Neural crest cell (in vitro differentiated cells): ENCODE measurements around the gene GCNT1. TPM values are rescaled to one million over a fixed set of nuclear protein-coding genes. Genes with fewer than 3 reads are reported as not detected.

Experiments used
- DNase-seq: peaks from one replicate; pipeline ENCODE4 v3.0.0; 2021; ENCODE audit warnings: low read depth, mixed read lengths, low spot score
- H3K27ac Mint-ChIP-seq: one replicate; pipeline ENCODE4 v1.8.0; 2021; ENCODE audit warnings: mild to moderate bottlenecking, mixed read lengths; ENCODE audit not compliant: unreplicated experiment
- H3K27me3 Mint-ChIP-seq: 2 replicates; pipeline ENCODE4 v1.8.0; 2021; ENCODE audit warnings: low read depth, mild to moderate bottlenecking, mixed read lengths
- H3K36me3 Mint-ChIP-seq: 2 replicates; pipeline ENCODE4 v1.8.0; 2021; ENCODE audit warnings: low read depth, mild to moderate bottlenecking, mixed read lengths
- H3K4me1 Mint-ChIP-seq: 2 replicates; pipeline ENCODE4 v1.8.0; 2021; ENCODE audit warnings: mixed read lengths
- H3K4me3 Mint-ChIP-seq: one replicate; pipeline ENCODE4 v1.8.0; 2021; ENCODE audit warnings: mild to moderate bottlenecking, mixed read lengths
- H3K9me3 Mint-ChIP-seq: 2 replicates; pipeline ENCODE4 v1.8.0; 2021; ENCODE audit warnings: mixed read lengths
- total RNA-seq: library from RNA; stranded (reverse); gene quantifications from 2 replicates; pipeline ENCODE4 v1.2.1, GENCODE V29; 2021
- TF ChIP-seq, protein P1 (sequence below): fragments of 200-600 bp; sonication (generic); conservative IDR thresholded peaks from 2 replicates; pipeline ENCODE4 v1.5.0; 2021; ENCODE audit warnings: antibody characterized with exemption, mild to moderate bottlenecking

The GCNT1 gene
- total RNA-seq, 1 donor from 2014 or later, result 1.6 TPM

DNA sequence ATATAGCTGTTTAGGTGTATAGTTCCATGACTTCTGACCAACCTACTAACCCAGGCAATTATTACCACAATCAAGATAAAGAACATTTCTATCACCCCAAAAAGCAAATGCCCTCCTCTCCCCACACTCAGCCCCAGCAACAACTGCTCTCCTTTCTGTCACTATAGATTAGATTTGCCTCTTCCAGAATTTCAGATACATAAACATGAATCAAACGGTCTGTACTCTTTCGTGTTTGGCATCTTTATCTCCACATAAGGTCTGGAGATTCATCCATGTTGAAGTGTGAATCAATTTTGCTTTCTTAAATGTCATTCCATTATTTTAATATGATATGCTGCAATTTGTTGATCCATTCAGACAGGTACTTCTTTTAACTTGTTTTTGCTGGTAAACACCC lies 10.5 kb upstream of the GCNT1 start:
- no peak for DNase-seq
- H3K36me3 Mint-ChIP-seq, result no peaks in the 10 kb centered on the region
- no peaks in the 10 kb centered on the region for H3K9me3 Mint-ChIP-seq
- TF ChIP-seq, protein P1, sequence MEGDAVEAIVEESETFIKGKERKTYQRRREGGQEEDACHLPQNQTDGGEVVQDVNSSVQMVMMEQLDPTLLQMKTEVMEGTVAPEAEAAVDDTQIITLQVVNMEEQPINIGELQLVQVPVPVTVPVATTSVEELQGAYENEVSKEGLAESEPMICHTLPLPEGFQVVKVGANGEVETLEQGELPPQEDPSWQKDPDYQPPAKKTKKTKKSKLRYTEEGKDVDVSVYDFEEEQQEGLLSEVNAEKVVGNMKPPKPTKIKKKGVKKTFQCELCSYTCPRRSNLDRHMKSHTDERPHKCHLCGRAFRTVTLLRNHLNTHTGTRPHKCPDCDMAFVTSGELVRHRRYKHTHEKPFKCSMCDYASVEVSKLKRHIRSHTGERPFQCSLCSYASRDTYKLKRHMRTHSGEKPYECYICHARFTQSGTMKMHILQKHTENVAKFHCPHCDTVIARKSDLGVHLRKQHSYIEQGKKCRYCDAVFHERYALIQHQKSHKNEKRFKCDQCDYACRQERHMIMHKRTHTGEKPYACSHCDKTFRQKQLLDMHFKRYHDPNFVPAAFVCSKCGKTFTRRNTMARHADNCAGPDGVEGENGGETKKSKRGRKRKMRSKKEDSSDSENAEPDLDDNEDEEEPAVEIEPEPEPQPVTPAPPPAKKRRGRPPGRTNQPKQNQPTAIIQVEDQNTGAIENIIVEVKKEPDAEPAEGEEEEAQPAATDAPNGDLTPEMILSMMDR, result no peak
- no peak overlapping the region for H3K27ac Mint-ChIP-seq
- no peaks in the 10 kb centered on the region for H3K4me1 Mint-ChIP-seq
- no peak overlapping the region for H3K4me3 Mint-ChIP-seq
- H3K27me3 Mint-ChIP-seq, result no peaks in the 10 kb centered on the region

DNA sequence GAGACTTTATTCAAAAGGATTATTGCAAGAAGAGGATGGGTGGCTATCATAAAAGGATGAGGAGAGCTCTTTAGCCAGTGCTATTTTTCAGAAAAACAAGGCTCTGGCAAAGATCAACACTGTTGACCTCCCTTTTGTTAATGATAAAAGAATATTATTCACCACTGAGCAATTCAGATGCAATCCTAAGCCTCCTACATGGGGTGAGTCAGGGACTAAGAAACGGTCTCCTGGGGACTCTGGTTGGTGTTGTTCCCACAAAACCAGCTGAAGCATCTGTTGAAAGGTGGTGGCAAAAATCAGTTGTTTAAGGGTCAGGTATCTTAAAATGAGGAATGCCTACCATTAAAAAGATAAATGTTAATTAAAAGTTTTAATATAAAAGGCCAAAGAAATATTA lies 7.7 kb upstream of the GCNT1 start:
- H3K27me3 Mint-ChIP-seq, result no peaks in the 10 kb centered on the region
- no peaks in the 10 kb centered on the region for H3K4me1 Mint-ChIP-seq
- TF ChIP-seq, protein P1, result no peak
- H3K27ac Mint-ChIP-seq, result no peak overlapping the region
- DNase-seq, result no peak
- H3K4me3 Mint-ChIP-seq, result no peak overlapping the region
- H3K36me3 Mint-ChIP-seq, result no peaks in the 10 kb centered on the region
- no peaks in the 10 kb centered on the region for H3K9me3 Mint-ChIP-seq

DNA sequence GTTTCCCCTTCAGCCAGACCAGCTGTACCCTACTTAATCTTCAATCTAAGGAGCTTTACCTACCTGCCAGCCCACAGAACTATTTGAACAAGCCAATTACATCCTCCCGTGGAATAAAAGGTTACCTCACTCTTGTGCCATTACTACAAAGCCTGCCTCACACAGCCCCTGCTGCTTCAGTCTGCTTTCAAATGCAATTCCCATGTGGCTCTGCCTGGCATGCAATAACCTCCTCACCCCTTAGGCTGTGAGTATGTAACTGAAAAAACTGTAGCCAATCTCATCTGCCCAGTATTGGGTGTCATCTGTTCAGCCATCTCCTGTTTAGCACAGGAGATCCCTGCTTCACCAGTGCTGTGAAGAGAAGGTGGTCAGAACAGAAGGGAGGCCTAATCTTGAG lies 6.1 kb upstream of the GCNT1 start:
- TF ChIP-seq, protein P1, result no peak
- Mint-ChIP-seq H3K27ac (peak overlapping the region; percentile 16), H3K36me3 (no peaks in the 10 kb centered on the region), H3K4me3 (no peak overlapping the region), H3K9me3 (no peaks in the 10 kb centered on the region), H3K4me1 (no peaks in the 10 kb centered on the region), H3K27me3 (peaks cover 3% of the 10 kb centered on the region)
- DNase-seq, result no peak

DNA sequence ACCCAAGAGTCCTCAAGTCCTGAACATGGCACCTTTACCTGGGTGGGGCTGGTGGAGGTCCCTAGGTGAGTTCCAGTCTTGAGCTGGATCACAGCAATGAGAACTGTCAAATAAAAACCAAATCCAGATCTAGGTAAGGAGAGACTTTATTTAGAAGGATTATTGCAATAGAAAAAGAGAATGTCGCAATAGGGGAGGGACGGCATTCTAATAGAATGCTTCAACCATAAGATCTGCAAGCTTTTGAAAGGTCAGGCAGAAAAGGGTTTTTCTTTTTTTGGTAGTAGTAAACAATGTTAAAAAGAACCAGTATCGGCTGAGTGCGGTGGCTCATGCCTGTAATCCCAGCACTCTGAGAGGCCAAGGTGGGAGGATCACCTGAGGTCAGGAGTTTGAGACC lies 5.2 kb upstream of the GCNT1 start:
- Mint-ChIP-seq H3K36me3 (no peaks in the 10 kb centered on the region), H3K27me3 (peaks cover 9% of the 10 kb centered on the region), H3K27ac (no peak overlapping the region), H3K9me3 (no peaks in the 10 kb centered on the region), H3K4me1 (peaks cover 5% of the 10 kb centered on the region), H3K4me3 (no peak overlapping the region)
- TF ChIP-seq, protein P1, result no peak
- DNase-seq, result no peak

DNA sequence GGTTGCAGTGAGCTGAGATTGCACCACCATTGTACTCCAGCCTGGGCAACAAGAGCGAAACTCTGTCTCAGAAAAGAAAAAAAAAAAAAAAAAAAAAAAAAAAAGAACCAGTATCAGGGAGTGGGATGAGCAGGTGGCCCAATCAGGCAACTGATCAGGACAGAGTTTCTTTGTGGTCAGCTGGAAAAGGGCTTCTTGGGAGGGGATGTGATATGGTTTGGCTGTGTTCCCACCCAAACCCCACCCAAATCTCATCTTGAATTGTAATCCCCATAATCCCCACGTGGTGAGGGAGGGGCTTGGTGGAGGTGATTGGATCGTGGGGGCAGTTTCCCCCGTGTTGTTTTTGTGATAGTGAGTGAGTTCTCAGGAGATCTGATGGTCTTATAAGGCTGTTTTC lies 4.7 kb upstream of the GCNT1 start:
- Mint-ChIP-seq H3K27me3 (peaks cover 10% of the 10 kb centered on the region), H3K9me3 (no peaks in the 10 kb centered on the region), H3K36me3 (no peaks in the 10 kb centered on the region), H3K4me1 (peaks cover 6% of the 10 kb centered on the region), H3K27ac (no peak overlapping the region), H3K4me3 (no peak overlapping the region)
- DNase-seq, result no peak
- TF ChIP-seq, protein P1, result no peak
